K562 (cell line): ENCODE data around the gene C2CD4D. TPM values are rescaled to one million over a fixed set of nuclear protein-coding genes. Genes with fewer than 3 reads are reported as not detected.

Experiments
- ATAC-seq: fragments of 200-7000 bp; cut with Tn5 transposase; 3 replicates; pipeline ENCODE4 v1.9.1; 2020; ENCODE audit warnings: moderate library complexity
- BruUV-seq: library from RNA; stranded (reverse); fragments of 400-500 nt; replicated peaks from 2 replicates; lab custom pipeline; 2021; lab: Mats Ljungman, UMichigan
- CTCF ChIA-PET: fragments of 300-600 bp; formaldehyde crosslinking; extraction: SDS; loops from one replicate; lab custom pipeline; 2021; ENCODE audit warnings: low intra/inter-chr PET ratio; lab: Yijun Ruan, JAX
- POLR2A ChIA-PET: fragments of 300-600, 350-650 bp; sonication (Branson Sonifier 250); formaldehyde crosslinking; extraction: SDS; loops from one replicate; lab custom pipeline; 2021; ENCODE audit warnings: antibody characterized with exemption, inconsistent platforms; lab: Yijun Ruan, JAX
- DNase-seq, 4 experiments: peaks; one replicate each; pipeline versions ENCODE4 v3.0.0 to v3.0.0-alpha.2; 2011 to 2018; ENCODE audit warnings: low spot score in 3 of 4, mixed read lengths in 3 of 4; ENCODE audit errors: extremely low read depth in 1 of 4
- FAIRE-seq: peaks from 2 replicates; lab custom pipeline; 2011; peaks lifted over from hg19 to GRCh38; lab: Jason Lieb, UNC
- H2AFZ ChIP-seq: 2 replicates; pipeline ENCODE4 v1.6.0; 2011; ENCODE audit warnings: low read depth, low read length, control low read depth, inconsistent platforms
- H3K27ac ChIP-seq: fragments of 200-600 bp; 3 replicates; pipeline ENCODE4 v1.8.0; 2011; ENCODE audit warnings: low read depth, mild to moderate bottlenecking, control low read depth, inconsistent platforms, low read length, moderate library complexity, mixed read lengths; ENCODE audit errors: extremely low read depth
- H3K27me3 ChIP-seq, 2 experiments: fragments of 300-600 bp in 1 of 2; 2 replicates in 1 of 2; 3 replicates in 1 of 2; pipeline versions ENCODE4 v1.6.0 to v1.8.0; 2011; ENCODE audit warnings: inconsistent platforms in 2 of 2, low read length in 2 of 2, mild to moderate bottlenecking in 1 of 2, mixed read lengths in 1 of 2, moderate library complexity in 1 of 2; ENCODE audit not compliant: control insufficient read depth in 2 of 2, insufficient read depth in 2 of 2
- H3K36me3 ChIP-seq: fragments of 300-600 bp; 3 replicates; pipeline ENCODE4 v1.8.0; 2011; ENCODE audit warnings: mild to moderate bottlenecking, low read length, inconsistent platforms; ENCODE audit not compliant: control insufficient read depth, insufficient read depth
- H3K4me1 ChIP-seq, 2 experiments: fragments of 200-600 bp in 1 of 2; replicated peaks in 1 of 2; 2 replicates in 1 of 2; 3 replicates in 1 of 2; pipeline versions ENCODE4 v1.5.1 to v1.8.0; 2011; ENCODE audit warnings: inconsistent platforms in 2 of 2, low read length in 2 of 2, mild to moderate bottlenecking in 1 of 2, mixed read lengths in 1 of 2, moderate library complexity in 1 of 2; ENCODE audit not compliant: control insufficient read depth in 2 of 2, insufficient read depth in 2 of 2
- H3K4me2 ChIP-seq: 2 replicates; pipeline ENCODE4 v1.6.1; 2011; ENCODE audit warnings: low read length, control low read depth, inconsistent platforms, mixed read lengths; ENCODE audit not compliant: insufficient read depth
- H3K4me3 ChIP-seq: fragments of 200-600 bp; sonication (generic), shearing (Covaris generic); 2 replicates; pipeline ENCODE4 v1.5.1; 2016; ENCODE audit warnings: control low read depth, inconsistent platforms
- H3K79me2 ChIP-seq: fragments of 200-600 bp; 3 replicates; pipeline ENCODE4 v1.8.0; 2011; ENCODE audit warnings: low read length, inconsistent platforms; ENCODE audit not compliant: control insufficient read depth, insufficient read depth
- H3K9ac ChIP-seq, 2 experiments: 2 replicates each; pipeline versions ENCODE4 v1.6.0 to v1.6.1; 2011; ENCODE audit warnings: low read depth in 2 of 2, low read length in 2 of 2, control low read depth in 1 of 2, inconsistent platforms in 1 of 2, mild to moderate bottlenecking in 1 of 2, mixed read lengths in 1 of 2; ENCODE audit not compliant: insufficient read depth in 1 of 2
- H3K9me1 ChIP-seq: one replicate; pipeline ENCODE4 v1.6.0; 2011; ENCODE audit warnings: inconsistent platforms, mild to moderate bottlenecking, low read length, moderate library complexity; ENCODE audit not compliant: control insufficient read depth, insufficient read depth
- H3K9me3 ChIP-seq: replicated peaks from 2 replicates; pipeline ENCODE4 v1.5.1; 2011; ENCODE audit warnings: low read depth, low read length, inconsistent platforms; ENCODE audit not compliant: control insufficient read depth, insufficient read depth
- H4K20me1 ChIP-seq: replicated peaks from 2 replicates; pipeline ENCODE4 v1.6.1; 2011; ENCODE audit warnings: low read length, inconsistent platforms, mixed read lengths; ENCODE audit not compliant: control insufficient read depth, insufficient read depth
- HDGF ChIP-seq: fragments of 450-650 bp; IDR thresholded peaks from 2 replicates; pipeline ENCODE4 v1.6.1; 2016
- PHF8 ChIP-seq: fragments of 200-600 bp; sonication (generic); IDR thresholded peaks from 2 replicates; pipeline ENCODE4 v1.6.1; 2012; ENCODE audit warnings: mixed run types, mild to moderate bottlenecking, inconsistent platforms, low read length, moderate library complexity, borderline replicate concordance
- PPARD ChIP-seq: fragments of 250-450 bp; sonication (Bioruptor Pico); IDR thresholded peaks from 2 replicates; pipeline ENCODE4 v1.8.0; 2022; ENCODE audit warnings: inconsistent platforms, mild to moderate bottlenecking, moderate library complexity
- ZNF318 ChIP-seq, 2 experiments: fragments of 450-650 bp; IDR thresholded peaks; 2 replicates each; pipeline ENCODE4 v1.6.1; 2016; ENCODE audit warnings: mild to moderate bottlenecking in 2 of 2, borderline replicate concordance in 1 of 2, low read depth in 1 of 2, moderate library complexity in 1 of 2
- ZNF518B ChIP-seq: fragments of 250-450 bp; sonication (Bioruptor Pico); IDR thresholded peaks from 2 replicates; pipeline ENCODE4 v1.5.0; 2021; ENCODE audit warnings: mild to moderate bottlenecking, moderate library complexity
- in situ Hi-C: fragments of 300-500 bp; cut with MboI; formaldehyde crosslinking; loops from 4 replicates; pipeline ENCODE4 v1.15.0; 2018; ENCODE audit warnings: inconsistent platforms, mixed read lengths
- intact Hi-C: fragments of 100-400 bp; cut with micrococcal nuclease; formaldehyde crosslinking; loops from 2 replicates; pipeline ENCODE4 v1.14.2; 2022
- polyA plus RNA-seq, 8 experiments: library from polyadenylated mRNA; depleted of rRNA in 4 of 8; stranded (reverse) in 5 of 8; unstranded in 3 of 8; fragments of >200 nt; fragmentation: Nextera tagmentation in 2 of 8; fragmentation: Illumina TruSeq in 1 of 8; extraction: Ambion mirVana in 2 of 8; extraction: Trizol in 1 of 8; gene quantifications; 2 replicates each; pipeline versions ENCODE4 v1.2.1 to v1.2.3, GENCODE V29; 2011 to 2014; ENCODE audit warnings: inconsistent platforms in 1 of 8, missing spikeins in 1 of 8
- total RNA-seq, 7 experiments: library from RNA; depleted of rRNA in 6 of 7; stranded (reverse); fragments of >200 nt in 6 of 7; fragmentation: Illumina TruSeq in 2 of 7; extraction: Trizol in 2 of 7; gene quantifications; 2 replicates each; pipeline versions ENCODE4 v1.2.1 to v1.2.3, GENCODE V29; 2011 to 2021; ENCODE audit warnings: low replicate concordance in 1 of 7
- TF ChIP-seq, protein P1 (sequence below): sonication (generic); formaldehyde crosslinking; IDR thresholded peaks from 2 replicates; pipeline ENCODE4 v1.8.0; 2022; ENCODE audit warnings: mild to moderate bottlenecking, missing genetic modification reagents
- TF ChIP-seq, protein P2 (sequence below): sonication (generic); formaldehyde crosslinking; IDR thresholded peaks from 2 replicates; pipeline ENCODE4 v1.8.0; 2022; ENCODE audit warnings: mild to moderate bottlenecking, missing genetic modification reagents

Gene C2CD4D
- total and polyA plus RNA-seq, 9 of the 15 experiments (the other 6 are each of a cell fraction or from before 2014, with no cell fraction given), result not detected

GRCh38 chr1:151840421-151840820 is 801 bp upstream of the C2CD4D start:
- ChIA-PET CTCF (no interaction called here), POLR2A (no interaction called here)
- in situ Hi-C loops (no loop called here), intact Hi-C loops (no loop called here)
- no peaks in the 10 kb centered on the region for H3K79me2 ChIP-seq
- no peaks in the 10 kb centered on the region for H3K36me3 ChIP-seq
- no peak for ATAC-seq
- peaks cover 4 to 12% of the 10 kb centered on the region in 2 experiments; a peak in 3 of 5 replicates for H3K27me3 ChIP-seq
- FAIRE-seq, result no peak
- BruUV-seq, result no TSS peak
- H4K20me1 ChIP-seq, result no peaks in the 10 kb centered on the region
- no peak overlapping the region for H3K9ac ChIP-seq
- H3K4me3 ChIP-seq, result no peak overlapping the region
- no peak for DNase-seq
- peaks cover 0 to 13% of the 10 kb centered on the region in 2 experiments; a peak in 2 of 5 replicates for H3K4me1 ChIP-seq
- H3K27ac ChIP-seq, result no peak overlapping the region
- H3K9me3 ChIP-seq, result no peaks in the 10 kb centered on the region
- H2AFZ ChIP-seq, result no peak overlapping the region
- H3K9me1 ChIP-seq, result no peaks in the 10 kb centered on the region
- no peak overlapping the region for H3K4me2 ChIP-seq
- TF ChIP-seq PPARD (CRISPR knock-in tag) (no peak), ZNF518B (no peak), PHF8 (no peak), ZNF318 (IDR thresholded peaks at IDR 0.05; ENCODE audit: borderline replicate concordance in 1 of 2, low read depth in 1 of 2) (no peak), HDGF (no peak)
- TF ChIP-seq, protein P1, sequence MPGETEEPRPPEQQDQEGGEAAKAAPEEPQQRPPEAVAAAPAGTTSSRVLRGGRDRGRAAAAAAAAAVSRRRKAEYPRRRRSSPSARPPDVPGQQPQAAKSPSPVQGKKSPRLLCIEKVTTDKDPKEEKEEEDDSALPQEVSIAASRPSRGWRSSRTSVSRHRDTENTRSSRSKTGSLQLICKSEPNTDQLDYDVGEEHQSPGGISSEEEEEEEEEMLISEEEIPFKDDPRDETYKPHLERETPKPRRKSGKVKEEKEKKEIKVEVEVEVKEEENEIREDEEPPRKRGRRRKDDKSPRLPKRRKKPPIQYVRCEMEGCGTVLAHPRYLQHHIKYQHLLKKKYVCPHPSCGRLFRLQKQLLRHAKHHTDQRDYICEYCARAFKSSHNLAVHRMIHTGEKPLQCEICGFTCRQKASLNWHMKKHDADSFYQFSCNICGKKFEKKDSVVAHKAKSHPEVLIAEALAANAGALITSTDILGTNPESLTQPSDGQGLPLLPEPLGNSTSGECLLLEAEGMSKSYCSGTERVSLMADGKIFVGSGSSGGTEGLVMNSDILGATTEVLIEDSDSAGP (CRISPR knock-in tag), result no peak
- TF ChIP-seq, protein P2, sequence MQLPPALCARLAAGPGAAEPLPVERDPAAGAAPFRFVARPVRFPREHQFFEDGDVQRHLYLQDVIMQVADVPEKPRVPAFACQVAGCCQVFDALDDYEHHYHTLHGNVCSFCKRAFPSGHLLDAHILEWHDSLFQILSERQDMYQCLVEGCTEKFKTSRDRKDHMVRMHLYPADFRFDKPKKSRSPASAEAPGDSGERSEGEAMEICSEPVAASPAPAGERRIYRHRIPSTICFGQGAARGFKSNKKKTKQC (CRISPR knock-in tag), result no peak
